Measurements from ENCODE around the gene PDE4D.
"Not testable (repeated sequence)": the region's sequence is repeated elsewhere in the genome, so short reads cannot be mapped to it uniquely, and the experiment has no call there.

Gene PDE4D

DNA sequence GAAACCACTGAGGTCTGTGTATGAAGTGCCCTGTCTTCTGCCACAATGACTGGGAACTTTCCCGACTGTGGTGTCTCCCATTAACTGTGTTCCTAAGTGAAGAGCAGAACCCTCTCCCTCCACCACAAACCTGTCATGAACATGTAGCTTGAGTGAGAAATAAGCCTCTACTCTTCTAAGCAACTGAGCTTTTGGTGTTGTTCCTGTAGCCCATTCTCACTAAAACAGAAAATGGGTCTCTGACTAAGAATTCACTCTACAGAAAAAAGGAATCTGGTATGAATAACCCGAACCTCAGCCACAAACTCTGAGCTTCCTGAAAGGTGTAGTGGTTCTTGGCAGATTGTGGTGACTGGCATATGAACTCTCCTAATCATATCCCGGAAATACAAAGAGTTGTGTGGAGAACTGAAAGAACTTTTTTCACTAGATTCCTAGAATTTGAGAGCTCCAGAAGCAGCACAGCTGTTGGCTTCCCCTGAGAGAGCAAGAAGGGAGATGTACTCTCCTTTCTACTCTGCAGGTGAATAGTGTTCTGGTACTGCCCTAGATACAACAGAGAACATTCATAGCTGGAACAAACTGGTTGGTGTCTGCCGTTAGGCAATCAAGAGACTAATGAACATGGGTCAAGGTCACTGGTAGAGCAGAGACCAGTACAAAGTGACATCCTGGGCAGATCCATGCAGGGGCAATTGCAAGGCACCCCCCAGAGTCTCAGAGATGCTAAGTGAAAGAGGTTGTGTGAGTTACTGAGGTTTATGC, 283.8 kb downstream of the PDE4D start:
- DNase-seq (ENCODE audit: low read depth, low spot score) = no peak

DNA sequence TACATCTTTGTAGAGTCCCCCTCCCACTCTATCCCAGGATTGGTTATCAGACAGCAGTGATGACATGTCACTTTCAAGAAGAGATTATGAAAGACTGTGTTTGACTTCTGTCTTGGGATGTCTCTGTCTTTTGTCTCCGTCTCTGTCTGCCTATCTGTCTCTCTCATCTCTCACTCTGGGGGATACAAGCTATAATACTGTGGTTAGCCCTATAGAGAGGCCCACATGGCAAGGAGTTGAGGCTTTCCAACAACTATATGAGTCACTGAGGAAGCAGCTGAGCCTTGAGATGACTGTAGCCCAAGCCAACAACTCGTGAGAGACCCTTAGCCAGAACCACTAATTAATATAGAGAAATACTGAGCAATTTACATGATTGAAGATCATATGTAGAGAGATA, 284.8 kb downstream of the PDE4D start:
- no peak for DNase-seq (ENCODE audit: low read depth, low spot score)

GRCh38 chr5:59607138-59607765, 286.3 kb downstream of the PDE4D start:
- no peak for DNase-seq (ENCODE audit: low read depth, low spot score)

DNA sequence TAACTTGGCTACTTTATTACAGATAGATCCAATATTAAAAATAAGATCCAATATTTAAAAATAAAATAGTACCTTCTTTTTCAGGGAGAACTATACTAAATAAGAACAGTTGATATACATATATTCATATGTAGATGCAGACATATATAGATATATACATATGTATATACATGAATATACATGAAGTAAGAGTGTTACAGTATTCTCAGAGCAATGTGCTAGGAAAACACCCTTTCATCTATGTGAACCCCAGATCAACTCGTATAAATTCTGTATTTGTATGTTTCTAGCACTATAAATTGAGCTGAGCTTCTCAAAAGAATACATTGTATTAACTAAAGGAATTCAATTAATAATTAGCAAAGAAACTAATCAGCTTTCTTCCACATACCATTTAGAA, 287.6 kb downstream of the PDE4D start:
- DNase-seq (ENCODE audit: low read depth, low spot score) = no peak

DNA sequence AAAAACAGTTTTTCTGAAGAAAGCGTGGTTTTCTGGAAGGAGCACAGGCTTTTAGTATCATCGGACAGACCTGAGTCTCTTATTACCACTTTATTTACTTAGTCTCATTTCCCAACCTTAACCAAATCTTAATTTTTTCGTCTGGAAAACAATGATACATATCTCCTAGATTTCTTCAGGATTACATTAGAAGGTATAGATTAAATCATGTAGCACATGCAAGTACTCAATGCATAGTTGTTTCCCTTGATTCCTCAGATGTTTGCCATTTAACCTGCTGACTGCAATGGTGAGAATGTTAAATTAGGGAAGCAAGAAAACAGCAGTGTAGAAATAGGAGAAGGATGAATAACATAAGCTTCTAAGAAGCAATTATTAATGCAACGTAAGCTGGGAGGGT, 289.4 kb downstream of the PDE4D start:
- no peak for DNase-seq (ENCODE audit: low read depth, low spot score)

DNA sequence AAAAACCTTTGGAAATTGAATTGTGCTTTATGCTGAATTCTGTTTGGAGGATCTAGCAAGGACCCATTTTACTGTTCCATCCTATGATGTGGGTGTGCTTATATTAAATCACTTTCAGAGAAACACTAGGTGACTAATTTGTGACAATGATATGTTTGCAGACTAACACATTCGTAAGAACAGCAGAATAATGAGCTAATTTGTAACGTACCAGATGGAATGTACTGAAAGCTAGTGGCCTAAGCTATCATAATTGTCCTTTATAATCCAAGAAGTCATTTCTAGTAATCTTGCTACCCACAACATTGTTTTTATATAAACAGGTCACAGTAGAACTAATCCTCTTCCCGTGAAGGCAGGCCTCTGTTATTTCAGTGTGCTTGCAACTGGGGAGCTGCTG, 292.5 kb downstream of the PDE4D start:
- DNase-seq (ENCODE audit: low read depth, low spot score) = no peak

GRCh38 chr5:59600153-59600552, 293.4 kb downstream of the PDE4D start:
- no peak for DNase-seq (ENCODE audit: low read depth, low spot score)

DNA sequence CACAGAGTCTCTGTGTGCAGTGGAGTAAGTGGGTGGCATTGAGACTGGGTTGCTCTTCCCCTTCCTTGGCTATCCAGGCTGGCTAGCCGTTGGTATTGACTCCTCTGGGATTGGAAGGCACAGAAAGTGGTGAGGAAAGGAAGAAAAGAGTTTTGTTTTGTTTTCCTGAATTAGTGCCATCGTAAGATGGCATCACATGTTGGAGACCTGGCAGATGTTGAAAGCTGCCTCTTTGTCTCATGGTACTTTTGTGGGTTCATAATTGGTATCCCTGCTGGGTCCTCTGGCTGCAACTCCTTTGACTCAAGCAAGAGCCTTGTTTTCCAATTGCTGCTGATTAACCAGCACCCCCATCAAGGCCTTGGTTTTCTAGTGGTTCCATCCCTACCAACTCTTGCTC, 293.8 kb downstream of the PDE4D start:
- DNase-seq (ENCODE audit: low read depth, low spot score) = no peak

DNA sequence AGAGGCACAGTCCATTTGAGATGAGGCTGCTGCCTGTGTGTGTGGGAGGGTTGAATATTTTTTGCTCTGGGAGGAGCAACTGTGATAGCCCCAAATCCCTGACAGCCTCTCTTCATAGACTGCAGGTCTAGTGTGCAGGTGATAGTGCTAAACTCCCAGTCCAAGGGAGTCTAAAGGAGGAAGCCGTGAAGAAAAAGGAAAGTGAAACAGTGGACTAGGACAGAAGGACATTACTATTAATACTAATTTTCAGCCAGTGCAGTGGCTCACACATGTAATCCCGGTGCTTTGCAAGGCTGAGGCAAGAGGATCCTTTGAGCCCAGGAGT, 295.0 kb downstream of the PDE4D start:
- DNase-seq (ENCODE audit: low read depth, low spot score) = no peak

DNA sequence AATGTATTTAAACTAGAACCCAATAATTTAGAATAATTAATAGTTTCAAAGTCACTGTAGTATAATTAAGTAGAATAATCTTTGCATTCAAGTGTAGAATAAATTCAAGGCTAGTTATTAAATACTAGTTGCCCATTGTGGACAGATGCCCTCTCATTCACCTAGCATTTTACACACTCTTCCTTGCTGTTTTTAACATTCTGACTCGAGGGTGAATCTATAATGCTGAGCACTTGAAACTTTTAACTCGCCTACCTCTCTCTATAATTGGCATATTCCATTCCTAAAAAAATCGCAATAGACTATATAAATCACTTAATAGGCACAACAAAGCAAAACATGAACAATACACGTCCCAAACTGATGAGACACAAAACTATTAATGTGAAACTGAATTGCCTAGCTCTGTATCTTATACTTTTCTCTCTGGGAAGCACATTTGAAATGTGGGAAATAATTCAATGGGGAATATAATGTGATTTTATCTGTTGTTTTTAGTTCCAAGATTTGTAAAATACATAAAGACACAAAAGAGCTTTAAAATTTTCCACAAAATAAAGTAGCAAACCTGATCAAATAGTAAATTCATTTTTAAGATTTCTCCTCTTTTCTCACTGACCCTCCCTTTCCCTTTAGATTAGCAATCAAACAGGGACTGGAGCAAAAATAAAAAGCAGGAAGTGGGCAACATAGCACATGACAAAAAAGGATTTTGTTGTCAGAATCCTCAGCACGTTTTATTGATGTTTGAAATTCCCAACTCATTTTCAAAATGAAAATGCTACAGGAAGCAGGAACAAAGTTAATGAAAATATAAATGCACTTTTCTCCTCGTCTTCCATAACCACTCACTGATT, 295.6 kb downstream of the PDE4D start:
- DNase-seq (ENCODE audit: low read depth, low spot score) = no peak

DNA sequence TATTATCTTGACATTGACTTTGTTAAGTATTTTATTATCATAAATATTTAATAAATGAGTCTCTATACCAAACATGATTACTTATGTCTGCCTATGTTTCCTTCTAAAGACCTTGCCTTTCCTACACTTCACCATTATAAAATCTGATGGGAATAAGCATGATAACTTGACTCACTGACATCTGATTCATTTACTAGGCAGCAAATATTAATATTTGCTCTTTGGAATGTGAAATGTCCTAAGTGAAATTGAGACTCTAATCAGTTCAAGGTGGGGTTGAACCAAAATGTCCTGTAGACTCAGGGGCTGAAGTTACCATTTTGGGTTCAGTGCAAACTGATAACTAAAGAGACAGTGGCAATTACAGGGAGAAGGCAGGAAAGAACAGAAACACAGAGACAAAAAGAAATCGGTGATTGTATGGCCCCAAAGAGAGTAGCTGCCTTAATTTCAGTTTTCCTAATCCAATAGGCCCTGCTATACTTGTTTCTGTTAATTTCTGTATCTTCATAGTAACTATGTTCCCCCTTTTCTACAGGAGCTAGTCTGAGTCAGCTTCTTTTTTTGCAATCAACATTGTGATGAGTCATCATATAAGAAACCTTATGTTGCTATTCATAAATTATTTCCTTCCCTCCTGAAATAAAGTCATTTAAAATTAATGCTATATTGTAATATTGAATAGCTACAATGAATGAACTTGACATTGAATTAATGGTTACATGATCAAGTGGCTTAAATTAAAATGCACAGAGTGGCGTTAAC, 296.8 kb downstream of the PDE4D start:
- DNase-seq (ENCODE audit: low read depth, low spot score) = no peak

DNA sequence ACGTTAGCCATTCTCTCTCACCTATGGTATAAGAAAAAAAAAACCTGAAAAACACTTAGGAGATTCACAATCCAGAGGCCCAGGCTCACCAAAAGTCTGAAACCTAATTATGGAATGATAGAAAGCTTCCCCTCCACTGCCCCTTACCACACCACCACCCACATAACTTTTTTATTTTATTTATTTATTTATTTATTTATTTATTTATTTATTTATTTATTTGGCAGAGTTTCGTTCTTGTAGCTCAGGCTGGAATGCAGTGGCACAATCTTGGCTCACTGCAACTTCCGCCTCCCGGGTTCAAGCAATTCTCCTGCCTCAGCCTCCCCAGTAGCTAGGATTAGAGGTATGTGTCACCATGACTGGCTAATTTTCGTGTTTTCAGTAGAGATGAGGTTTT, 299.4 kb downstream of the PDE4D start:
- DNase-seq (ENCODE audit: low read depth, low spot score) = not testable (repeated sequence)

DNA sequence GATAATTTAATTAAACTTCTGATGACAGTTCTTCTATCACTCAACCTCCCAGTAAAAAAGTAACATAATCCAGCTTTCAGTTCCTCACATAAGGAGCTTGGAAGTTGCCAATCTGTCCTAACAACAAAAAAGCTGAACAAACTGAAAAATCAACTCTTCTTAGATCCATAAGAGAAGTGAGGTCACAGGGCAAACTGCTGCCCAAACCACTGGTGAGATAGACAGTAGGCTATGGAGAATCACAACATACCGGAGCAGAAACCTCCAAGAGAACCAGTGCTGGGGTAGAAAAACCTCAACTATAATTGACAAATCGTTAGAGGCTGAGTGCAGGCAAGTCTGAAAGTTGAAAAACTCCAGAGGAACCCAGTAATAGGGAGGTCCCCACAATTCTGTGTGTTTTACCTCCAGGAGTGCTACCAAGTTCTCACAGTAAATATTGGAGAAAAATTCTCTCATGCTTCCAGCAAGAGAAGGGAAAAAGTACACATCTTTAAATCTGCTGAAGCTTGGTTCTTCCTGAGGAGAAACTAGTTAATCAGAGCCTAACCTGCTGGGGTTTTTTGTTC, 300.0 kb downstream of the PDE4D start:
- no peak for DNase-seq (ENCODE audit: low read depth, low spot score)

GRCh38 chr5:59592101-59592500, 301.4 kb downstream of the PDE4D start:
- DNase-seq (ENCODE audit: low read depth, low spot score) = no peak

GRCh38 chr5:59591162-59591561, 302.4 kb downstream of the PDE4D start:
- no peak for DNase-seq (ENCODE audit: low read depth, low spot score)

- DNase-seq (ENCODE audit: low read depth, low spot score) = no peak
Observed at GRCh38 chr5:59588922-59589321, 304.6 kb downstream of the PDE4D start.

DNA sequence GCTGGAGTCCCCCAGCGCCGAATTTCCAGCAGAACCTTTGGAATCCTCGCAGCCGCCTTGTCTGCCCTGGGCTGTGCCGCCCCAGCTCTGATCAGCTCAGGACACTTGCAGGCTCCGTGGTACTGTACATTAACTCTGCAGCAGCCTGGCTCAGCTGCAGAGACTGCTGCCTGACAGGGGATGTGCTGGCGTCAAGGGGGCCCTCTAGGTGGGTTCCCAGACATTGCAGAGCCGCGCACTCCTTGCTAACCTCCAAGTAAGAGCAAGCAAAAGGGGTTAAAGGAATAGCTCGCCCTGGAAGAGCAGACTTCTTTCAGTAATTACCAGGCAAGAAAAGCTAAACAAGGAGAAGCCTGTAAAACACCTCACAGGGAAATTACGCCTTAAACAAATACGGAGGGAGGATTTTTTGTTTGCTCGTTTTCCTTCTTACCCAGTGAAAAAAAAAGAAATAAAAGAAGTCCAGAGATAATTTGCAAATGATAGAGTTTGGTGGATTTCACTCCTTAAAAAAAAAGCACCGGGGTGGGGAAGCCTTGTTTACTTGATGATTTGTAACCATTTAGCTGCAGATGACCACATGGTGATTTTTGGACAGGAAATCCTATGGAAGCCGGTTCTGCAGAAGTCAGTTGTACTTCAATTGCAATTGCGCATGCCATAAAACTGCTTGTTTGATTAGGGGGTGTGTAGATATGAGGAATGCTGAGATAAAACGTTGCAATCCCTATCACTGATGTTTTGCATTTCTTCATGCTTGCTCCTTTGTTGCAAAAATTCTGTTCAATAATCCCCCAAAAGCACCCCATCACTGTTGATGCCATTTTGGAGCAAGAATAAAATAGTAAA, 305.8 kb downstream of the PDE4D start:
- peak; percentile 93 for DNase-seq (ENCODE audit: low read depth, low spot score)

- no peak for DNase-seq (ENCODE audit: low read depth, low spot score)
Observed at GRCh38 chr5:59586841-59587240, 306.7 kb downstream of the PDE4D start.

GRCh38 chr5:59584858-59585846, 308.4 kb downstream of the PDE4D start:
- DNase-seq (ENCODE audit: low read depth, low spot score) = no peak
